Body of pancreas (tissue), 4 donors: Measurements from ENCODE around the gene SLCO2B1. TPM values are rescaled to one million over a fixed set of nuclear protein-coding genes. Genes with fewer than 3 reads are reported as not detected.

Experiments used
- ATAC-seq: fragments of 150-250 bp; one replicate; pipeline ENCODE4 v1.9.1; 2016
- DNase-seq, 4 donors: peaks; one replicate each; pipeline ENCODE4 v3.0.0-alpha.2; 2019
- H3K27ac ChIP-seq, 4 donors: fragments of 200-600 bp; sonication (generic); 1 replicate in 3 of 4; 2 replicates in 1 of 4; pipeline versions ENCODE4 v1.5.1 to v1.6.1; 2016 to 2019; ENCODE audit warnings: mild to moderate bottlenecking in 1 of 4, mixed read lengths in 1 of 4, moderate library complexity in 1 of 4
- H3K27me3 ChIP-seq, 2 donors: fragments of 200-600 bp; sonication (generic); one replicate each; pipeline ENCODE4 v1.6.0; 2016; ENCODE audit warnings: mild to moderate bottlenecking in 1 of 2
- H3K36me3 ChIP-seq, 2 donors: fragments of 200-600 bp; sonication (generic); replicated peaks in 1 of 2; 2 replicates each; pipeline ENCODE4 v1.5.1; 2016; ENCODE audit warnings: low read depth in 2 of 2; ENCODE audit not compliant: insufficient read depth in 1 of 2
- H3K4me1 ChIP-seq: fragments of 200-600 bp; sonication (generic); one replicate; pipeline ENCODE4 v1.6.0; 2016
- H3K4me3 ChIP-seq, 2 donors: fragments of 200-600 bp; sonication (generic); 1 replicate in 1 of 2; 2 replicates in 1 of 2; pipeline ENCODE4 v1.5.1; 2016 to 2019
- H3K9me3 ChIP-seq, 3 donors: fragments of 200-600 bp; sonication (generic); 1 replicate in 2 of 3; 2 replicates in 1 of 3; pipeline ENCODE4 v1.5.1; 2016
- POLR2A ChIP-seq, 3 donors: fragments of 450-650 bp; IDR thresholded peaks; one replicate each; pipeline ENCODE4 v1.6.1; 2016; ENCODE audit warnings: antibody characterized with exemption in 3 of 3, mild to moderate bottlenecking in 2 of 3
- WGBS, 2 donors: methylation state at CpG; one replicate each; pipeline ENCODE4 v1.1.5; 2017; 5-methylcytosine and 5-hydroxymethylcytosine counted together
- intact Hi-C: fragments of 100-400 bp; cut with DNase I; formaldehyde crosslinking; loops from one replicate; pipeline ENCODE4 v1.15.1; 2023
- total RNA-seq, 2 donors: library from RNA; depleted of rRNA; stranded (reverse); fragments of >200 nt; gene quantifications; one replicate each; pipeline ENCODE4 v1.1.0, GENCODE V29; 2016
- TF ChIP-seq, protein P1 (sequence below), 7 experiments: fragments of 450-650 bp in 4 of 7; fragments of 200-600 bp in 3 of 7; sonication (generic) in 3 of 7; IDR thresholded peaks; one replicate each; pipeline ENCODE4 v1.5.1; 2016 to 2019; ENCODE audit warnings: antibody characterized with exemption in 7 of 7

The SLCO2B1 gene
- total RNA-seq, 2 donors from 2014 or later, result 33.7 to 101 TPM

DNA sequence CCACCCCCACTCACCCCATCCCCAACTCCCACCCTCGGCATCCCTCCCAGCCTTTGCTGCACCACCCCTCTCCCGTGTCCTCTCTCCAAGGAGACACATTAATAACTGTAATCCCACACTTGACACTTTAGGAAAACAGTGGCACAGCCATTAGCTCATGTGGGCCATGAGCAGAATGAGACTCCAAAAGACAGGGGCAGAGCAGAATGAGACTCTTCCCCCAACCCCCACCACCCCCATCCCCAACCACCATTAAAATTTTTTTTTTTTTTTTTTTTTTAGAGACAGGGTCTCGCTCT, 6.2 kb upstream of the SLCO2B1 start:
- intact Hi-C loops, result loop anchor here (5.0 kb wide), 2 partner anchors 63 to 103 kb away; no protein-coding TSS in a partner anchor
- no peak overlapping the region for H3K27ac ChIP-seq
- no peak for ATAC-seq
- H3K27me3 ChIP-seq, result no peaks in the 10 kb centered on the region
- H3K36me3 ChIP-seq, result no peaks in the 10 kb centered on the region
- DNase-seq, result no peak
- no peak overlapping the region for H3K4me3 ChIP-seq
- H3K9me3 ChIP-seq, result no peaks in the 10 kb centered on the region
- TF ChIP-seq, protein P1, sequence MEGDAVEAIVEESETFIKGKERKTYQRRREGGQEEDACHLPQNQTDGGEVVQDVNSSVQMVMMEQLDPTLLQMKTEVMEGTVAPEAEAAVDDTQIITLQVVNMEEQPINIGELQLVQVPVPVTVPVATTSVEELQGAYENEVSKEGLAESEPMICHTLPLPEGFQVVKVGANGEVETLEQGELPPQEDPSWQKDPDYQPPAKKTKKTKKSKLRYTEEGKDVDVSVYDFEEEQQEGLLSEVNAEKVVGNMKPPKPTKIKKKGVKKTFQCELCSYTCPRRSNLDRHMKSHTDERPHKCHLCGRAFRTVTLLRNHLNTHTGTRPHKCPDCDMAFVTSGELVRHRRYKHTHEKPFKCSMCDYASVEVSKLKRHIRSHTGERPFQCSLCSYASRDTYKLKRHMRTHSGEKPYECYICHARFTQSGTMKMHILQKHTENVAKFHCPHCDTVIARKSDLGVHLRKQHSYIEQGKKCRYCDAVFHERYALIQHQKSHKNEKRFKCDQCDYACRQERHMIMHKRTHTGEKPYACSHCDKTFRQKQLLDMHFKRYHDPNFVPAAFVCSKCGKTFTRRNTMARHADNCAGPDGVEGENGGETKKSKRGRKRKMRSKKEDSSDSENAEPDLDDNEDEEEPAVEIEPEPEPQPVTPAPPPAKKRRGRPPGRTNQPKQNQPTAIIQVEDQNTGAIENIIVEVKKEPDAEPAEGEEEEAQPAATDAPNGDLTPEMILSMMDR (IDR thresholded peaks at IDR 0.05), result no peak
- TF ChIP-seq POLR2A (IDR thresholded peaks at IDR 0.05), result no peak
- H3K4me1 ChIP-seq, result peaks cover 6% of the 10 kb centered on the region
- WGBS, 2 donors, result 0 to 47% methylated on average over 1 to 3 of the region's 3 CpGs

DNA sequence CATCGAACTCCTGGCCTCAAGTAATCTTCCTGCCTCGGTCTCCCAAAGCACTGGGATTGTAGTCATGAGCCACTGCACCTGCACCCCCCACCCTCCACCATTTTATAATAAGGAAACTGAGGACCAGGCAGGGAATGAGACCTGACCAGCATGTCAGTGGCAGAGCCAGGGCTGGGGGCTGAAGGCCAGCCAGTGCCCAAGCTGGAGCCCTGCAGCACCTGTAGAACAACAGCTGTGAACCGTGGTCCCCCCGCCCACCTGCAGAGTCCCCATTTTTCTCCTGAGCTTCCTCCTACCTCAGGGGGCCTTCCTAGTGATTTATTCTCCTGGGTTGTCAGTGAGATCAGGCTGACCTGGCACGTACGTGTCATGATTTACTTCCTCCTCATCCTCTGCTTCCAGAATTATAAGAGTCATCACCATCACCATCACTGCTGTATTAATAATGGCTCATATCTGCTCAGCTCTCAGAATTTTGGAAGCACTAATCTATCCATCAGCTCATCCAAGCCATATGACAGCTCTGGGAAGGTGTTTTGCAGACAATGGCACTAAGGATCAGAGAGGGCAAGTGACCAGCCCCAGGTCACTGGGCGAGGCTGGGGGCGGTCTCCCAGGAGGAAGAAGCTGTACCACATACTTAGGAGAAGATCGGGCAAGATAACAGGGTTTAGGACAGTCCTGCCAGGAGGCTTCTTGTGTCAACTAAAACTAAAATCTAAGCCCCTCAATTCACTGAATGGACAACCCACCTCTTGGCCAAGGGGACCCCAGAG, 5.5 kb upstream of the SLCO2B1 start:
- WGBS, 2 donors, result 69 to 75% methylated on average over 9 of the region's 9 CpGs
- no peaks in the 10 kb centered on the region for H3K36me3 ChIP-seq
- DNase-seq (no peak), ATAC-seq (no peak)
- H3K4me3 ChIP-seq, result no peak overlapping the region
- no peaks in the 10 kb centered on the region for H3K27me3 ChIP-seq
- H3K4me1 ChIP-seq, result peaks cover 13% of the 10 kb centered on the region
- intact Hi-C loops, result no loop called here
- TF ChIP-seq, protein P1 (IDR thresholded peaks at IDR 0.05), result no peak
- no peak for TF ChIP-seq POLR2A (IDR thresholded peaks at IDR 0.05)
- H3K27ac ChIP-seq, result no peak overlapping the region
- no peaks in the 10 kb centered on the region for H3K9me3 ChIP-seq

DNA sequence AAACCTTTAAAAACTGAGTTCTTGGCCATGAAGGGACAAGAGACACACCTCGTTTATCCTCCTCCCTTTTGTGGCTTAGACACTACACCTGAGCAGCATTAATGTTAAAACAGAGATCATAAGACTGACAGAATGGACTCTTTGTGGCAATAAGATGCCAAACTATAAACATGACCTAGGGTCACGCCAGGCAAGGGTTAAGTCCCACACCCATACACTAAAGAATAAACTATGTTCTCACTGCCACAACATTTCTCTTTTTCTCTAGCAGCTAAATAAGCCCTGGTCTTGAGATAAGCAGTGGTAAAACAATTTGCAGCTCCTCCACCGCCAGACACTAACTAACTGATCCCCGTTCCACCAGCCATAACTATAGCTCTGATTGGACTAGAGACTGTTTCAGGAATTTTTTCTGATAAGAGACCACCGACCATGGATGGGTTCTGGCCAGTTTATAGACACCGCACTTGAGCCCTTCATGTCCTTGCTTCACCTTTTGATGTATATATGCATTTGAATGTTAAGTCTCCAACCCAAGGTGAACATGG, 4.9 kb upstream of the SLCO2B1 start:
- WGBS, 2 donors, result 54 to 63% methylated on average over 6 of the region's 6 CpGs
- Histone ChIP-seq H3K27me3 (no peaks in the 10 kb centered on the region), H3K36me3 (no peaks in the 10 kb centered on the region), H3K4me1 (peaks cover 20% of the 10 kb centered on the region), H3K4me3 (no peak overlapping the region), H3K27ac (no peak overlapping the region), H3K9me3 (no peaks in the 10 kb centered on the region)
- DNase-seq, result no peak
- ATAC-seq, result no peak
- intact Hi-C loops, result no loop called here
- no peak for TF ChIP-seq POLR2A (IDR thresholded peaks at IDR 0.05)
- TF ChIP-seq, protein P1 (IDR thresholded peaks at IDR 0.05), result no peak

DNA sequence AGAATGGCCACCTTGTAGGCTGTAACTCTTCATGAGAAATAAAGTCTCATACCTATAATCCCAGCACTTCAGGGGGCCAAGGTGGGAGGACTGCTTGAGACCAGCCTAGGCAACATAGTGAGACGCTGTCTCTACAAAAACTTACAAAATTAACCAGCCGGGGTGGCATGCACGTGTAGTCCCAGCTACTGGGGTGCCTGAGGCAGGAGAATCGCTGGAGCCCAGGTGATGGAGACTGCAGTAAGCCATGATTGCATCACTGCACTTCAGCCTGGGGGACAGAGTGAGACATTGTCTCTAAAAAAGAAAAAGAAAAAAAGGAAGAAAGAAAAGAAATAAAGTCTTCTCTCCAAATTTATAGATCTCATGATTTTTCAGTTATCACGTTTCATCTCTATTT, 4.2 kb upstream of the SLCO2B1 start:
- no peaks in the 10 kb centered on the region for H3K9me3 ChIP-seq
- no peak for TF ChIP-seq POLR2A (IDR thresholded peaks at IDR 0.05)
- TF ChIP-seq, protein P1 (IDR thresholded peaks at IDR 0.05), result no peak
- H3K4me1 ChIP-seq, result peaks cover 27% of the 10 kb centered on the region
- no peaks in the 10 kb centered on the region for H3K27me3 ChIP-seq
- intact Hi-C loops, result no loop called here
- H3K4me3 ChIP-seq, result no peak overlapping the region
- ATAC-seq, result no peak
- WGBS, 2 donors, result 78 to 82% methylated on average over 5 of the region's 5 CpGs
- no peak overlapping the region for H3K27ac ChIP-seq
- no peaks in the 10 kb centered on the region for H3K36me3 ChIP-seq
- no peak for DNase-seq
